GM18858 (cell line): Measurements from ENCODE around the gene NFIC.
"Not testable (repeated sequence)": the region's sequence is repeated elsewhere in the genome, so short reads cannot be mapped to it uniquely, and the experiment has no call there.

Source experiments
- ATAC-seq: cut with Tn5 transposase; IDR thresholded peaks from one replicate; pipeline ENCODE4 v1.9.1; 2021; ENCODE audit not compliant: unreplicated experiment

The NFIC gene

DNA sequence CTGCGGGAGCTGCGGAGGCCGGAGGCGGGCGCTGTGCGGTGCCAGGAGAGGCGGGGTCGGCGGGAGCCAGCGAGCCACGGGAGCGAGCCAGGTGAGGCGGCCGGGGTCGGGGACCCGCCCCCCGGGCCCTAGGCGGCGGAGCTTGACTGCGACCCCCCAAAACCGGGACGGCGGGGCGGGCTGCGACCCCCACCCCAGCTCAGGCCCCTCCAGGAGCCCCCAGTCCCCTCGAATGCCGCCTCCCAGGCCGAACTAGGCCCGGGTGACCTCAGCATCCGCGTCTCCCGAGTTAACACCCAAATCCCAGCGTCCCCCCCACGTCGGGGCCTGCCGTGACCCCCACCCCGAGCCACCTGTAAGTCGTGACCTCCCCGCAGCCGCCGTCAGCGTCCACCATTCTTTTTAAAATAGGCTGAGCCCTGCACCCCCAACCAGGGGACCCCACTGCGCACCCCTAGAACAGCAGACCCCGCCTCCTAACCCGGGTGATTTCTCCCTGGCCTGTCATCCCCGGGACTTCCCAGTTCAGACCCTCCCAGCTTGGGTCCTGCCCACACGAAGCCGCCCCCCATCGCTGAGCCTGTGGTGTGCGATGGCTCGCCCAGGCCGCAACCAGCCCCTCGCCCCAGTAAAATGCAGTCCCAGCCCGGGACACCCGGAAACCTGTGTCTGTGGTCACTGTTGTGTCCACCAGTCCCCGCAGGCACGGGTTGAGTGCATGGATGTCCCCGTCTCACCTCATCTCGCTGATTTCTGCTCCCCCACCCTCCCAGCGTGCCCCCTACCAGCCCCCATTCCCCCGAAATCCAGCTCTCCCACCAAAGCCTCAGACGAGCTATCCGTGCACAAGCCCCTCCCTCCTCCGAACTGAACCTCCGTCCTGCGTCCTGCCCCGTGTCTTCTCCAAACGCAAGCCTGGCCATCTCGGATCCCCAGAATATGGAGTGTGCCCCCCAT lies 140.3 kb downstream of the NFIC start:
- no peak for ATAC-seq

DNA sequence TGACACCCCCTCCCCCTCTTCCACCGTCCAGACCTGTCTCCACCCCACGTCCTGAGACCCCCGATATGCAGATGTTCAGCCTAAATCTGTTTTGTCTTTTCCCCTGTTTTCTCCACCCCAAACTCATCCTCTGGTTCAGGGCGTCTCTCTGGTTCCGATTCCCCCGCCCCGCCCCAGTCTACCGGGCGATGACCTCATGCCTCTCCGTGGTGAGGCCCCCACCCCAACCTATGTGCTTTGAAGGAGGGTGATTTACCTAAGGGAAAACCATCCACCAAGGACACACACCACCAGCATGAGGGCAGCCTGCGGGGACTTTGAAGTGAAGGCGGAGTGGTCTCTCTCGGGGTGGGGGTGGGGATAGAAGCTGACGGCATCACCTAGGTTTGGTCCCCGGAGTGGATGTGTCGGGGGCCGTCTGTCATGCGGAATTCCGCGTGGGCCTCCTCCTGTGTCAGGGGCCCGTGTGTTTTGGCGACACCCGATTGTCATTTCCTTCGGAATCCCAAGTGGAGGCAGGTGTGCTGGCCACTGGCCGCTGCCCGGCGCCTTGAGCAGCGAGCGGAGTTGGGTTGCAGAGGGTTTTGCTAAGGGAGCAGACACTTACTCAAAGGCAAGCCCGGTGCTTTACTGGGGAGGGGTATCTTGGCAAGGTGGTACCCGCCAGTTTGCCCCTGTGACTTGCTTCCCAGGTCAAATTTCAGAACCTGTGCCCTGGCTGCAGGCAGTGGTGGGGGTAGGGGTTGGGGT lies 141.2 kb downstream of the NFIC start:
- ATAC-seq: no peak

DNA sequence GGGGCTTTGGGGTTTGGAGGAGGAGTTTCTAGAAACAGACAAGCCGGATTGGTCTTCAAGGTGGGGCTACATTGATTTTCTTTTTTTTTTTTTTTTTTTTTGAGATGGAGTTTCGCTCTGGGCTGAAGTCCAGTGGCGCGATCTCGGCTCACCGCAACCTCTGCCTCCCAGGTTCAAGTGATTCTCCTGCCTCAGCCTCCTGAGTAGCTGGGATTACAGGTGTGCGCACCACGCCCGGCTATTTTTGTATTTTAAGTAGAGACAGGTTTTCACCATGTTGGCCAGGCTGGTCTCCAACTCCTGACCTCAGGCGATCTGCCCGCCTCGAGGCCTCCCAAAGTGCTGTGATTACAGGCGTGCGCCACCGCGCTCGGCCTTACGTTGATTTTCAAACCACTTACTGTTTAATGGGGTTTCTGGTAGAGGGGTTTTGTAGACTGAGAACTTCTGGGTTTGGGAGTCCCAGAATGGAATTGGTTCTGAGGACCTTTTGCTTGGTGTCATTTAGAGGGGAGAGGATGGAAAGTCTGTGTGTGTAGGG lies 141.8 kb downstream of the NFIC start:
- ATAC-seq: not testable (repeated sequence)

DNA sequence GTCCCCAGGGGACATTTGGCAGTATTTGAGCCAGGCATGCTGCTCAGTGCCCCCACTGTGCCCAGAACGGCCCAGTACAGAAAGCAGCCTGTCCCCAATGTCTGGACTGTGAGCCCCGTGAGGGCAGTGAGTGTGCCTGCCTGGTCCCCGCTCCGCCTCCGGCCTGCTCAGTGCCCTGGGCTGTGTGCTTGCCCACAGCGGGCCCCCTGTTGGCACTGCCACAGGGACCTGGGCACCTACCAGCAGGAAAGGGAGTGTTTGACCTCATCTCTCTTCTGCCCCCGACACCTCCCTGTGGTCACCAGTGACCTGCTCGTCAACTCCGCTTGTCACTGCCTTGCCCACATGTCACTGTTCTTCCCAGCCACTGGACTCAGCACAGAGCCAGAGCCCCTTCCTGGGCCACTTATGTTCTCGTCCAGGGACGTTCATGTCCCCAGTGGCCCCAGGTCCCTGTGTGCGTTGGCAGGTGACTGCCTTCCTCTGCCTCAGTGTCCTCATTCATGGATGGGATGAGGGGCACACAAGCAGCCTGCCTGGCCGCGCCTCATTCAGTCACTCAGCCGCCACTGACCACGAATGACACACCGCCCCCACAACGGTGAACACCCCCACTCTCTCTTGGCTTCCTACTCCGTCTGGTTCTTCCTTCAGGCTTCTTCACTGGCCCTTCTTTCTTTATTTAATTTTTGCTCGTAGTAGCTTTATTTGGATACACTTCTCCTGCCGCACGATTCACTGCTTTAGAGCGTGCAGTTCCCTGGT lies 142.6 kb downstream of the NFIC start:
- no peak for ATAC-seq

DNA sequence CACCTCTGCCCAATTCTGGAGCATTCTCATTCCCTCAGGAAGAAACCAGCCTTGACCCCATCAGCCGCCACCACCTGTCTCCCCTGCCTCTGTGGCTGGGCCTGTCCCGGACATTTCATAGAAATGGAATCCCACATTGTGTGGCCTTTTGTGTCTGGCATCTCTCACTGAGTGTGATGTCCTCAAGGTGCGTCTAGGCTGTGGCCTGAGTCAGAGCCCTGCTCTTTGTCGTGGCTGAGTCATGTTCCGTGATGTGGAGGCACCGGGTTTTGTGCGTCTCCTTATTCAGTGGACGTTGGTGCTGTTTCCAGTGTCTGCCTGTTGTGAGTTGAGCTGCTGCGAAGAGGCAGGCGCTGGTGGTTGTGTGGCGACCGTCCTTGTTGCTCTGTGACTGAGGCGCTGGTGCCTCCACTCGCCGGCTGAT lies 143.2 kb downstream of the NFIC start:
- no peak for ATAC-seq

DNA sequence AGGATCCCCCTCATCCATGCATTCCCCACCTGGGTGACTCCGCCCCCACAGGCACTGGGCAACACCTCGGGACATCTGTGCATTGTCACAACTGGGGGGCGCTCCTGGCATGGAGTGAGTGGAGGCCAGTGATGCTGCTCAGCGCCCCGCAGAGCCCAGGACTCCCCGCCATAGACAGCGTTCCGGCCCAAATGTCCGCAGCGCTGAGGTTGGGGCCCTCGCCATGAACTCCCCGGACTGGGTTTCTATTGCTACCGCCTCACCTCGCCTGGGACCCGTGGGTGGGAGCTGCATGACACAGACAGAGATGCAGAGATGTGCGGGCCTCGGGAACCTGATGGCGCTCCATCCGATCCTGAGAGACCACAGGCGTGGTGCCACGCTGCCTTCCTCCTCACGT lies 144.3 kb downstream of the NFIC start:
- no peak for ATAC-seq

DNA sequence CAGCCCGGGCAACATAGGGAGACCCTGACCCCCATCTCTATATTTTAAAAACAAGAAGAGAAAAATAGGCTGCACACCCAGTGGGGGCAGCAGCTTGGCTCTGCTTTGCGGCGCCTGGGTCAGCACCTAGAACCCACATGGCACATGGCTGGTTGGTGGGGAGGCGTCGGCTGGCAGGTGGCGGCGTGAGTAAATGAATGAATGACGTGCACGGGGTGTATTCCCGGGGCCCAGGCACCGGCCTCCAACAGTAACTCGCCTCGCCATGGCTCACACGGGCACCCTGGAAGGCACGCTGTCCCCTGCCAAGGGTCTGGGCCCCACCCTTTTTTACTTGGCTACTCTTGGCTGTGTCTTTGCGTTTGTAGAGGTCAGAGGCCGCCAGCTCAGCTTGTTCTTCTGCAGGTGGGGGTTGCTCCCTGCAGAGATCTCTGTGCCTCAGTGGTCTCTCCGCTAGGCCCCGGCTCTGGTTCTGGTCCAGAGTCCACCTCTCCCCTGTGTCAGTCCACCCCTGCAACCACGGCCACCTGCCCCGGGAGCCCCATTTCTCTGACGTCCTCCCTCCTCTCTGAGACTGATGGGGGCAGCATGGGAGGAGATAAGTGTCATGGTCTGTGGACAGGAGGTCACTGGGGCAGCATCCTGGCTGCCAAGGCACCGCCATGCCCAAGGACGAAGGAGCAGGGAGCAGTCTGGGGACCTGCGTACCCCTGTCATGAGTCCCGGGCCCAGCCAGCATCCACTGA lies 145.3 kb downstream of the NFIC start:
- no peak for ATAC-seq

DNA sequence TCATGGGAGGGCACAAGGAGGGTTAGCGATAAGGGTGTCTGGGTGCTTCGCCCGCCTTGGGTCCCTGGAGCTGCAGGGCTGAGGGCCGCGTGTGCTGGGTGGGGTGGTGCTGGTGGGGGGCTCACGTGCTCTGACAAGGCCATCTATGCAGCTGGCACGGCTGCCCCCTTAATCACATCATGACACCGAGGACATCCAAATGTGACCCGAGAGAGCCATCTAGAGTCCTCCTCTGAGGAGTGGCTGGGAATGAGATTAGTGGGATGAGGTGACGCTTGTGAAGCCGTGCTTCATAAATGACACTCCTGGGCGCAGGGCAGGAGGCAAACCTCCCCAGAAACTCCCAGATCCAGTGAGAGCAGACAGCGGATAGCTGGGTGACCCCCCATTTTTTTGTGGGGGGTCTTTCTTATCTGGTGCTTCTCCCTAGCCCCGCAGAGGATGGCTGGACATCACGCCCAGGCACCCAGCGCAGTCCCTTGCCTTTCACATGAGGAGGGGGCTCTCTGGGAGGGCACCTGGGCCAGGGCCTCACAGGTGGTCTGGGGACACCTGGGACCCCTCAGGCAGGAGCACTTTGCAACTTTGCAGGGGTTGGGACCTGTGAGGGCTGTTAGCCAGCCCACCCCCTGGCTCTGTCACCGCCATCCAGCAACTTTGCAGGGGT lies 146.3 kb downstream of the NFIC start:
- ATAC-seq: no peak

DNA sequence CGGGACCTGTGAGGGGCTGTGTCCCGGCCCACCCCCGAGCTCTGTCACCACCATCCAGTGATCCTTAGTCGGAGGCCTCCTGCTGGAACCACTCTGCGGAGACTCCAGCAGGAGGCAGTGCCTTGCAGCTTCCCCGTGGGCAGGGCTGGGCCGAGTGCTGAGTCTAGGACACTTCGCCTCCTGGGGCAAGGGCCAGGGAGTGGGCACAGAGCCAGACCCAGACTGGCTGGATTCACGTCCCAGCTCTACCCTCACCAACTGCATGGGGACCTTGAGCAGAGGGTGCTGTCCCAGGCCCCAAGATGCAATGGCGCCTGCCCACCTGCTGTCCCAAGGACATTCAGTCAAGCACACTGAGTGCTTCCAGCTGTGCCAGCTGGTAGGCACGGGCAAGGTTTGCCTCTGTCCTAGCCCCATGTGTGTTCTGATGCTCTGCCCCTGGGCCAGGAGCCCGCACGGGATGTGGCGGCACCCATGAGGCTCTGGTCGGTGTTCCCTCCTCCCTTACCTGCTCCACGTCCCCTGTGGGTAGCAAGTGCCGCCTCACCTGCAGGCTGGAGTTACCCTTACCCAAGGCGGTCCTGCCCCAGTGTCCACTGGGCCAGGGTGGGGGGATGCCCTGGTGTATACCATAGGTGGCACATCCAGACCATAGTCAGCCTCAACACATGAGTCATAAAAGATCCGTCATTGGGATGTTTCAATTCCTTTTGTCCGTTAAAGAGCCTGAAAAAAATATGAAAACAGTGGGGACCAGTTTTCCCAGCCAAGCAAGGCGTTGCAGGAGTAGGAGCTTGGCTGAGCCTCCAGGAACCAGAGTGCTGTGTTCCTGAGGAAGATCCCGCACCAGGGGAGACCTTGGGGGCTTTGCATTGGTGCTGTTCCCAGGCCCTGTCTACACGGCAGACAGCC lies 147.1 kb downstream of the NFIC start:
- ATAC-seq: no peak

DNA sequence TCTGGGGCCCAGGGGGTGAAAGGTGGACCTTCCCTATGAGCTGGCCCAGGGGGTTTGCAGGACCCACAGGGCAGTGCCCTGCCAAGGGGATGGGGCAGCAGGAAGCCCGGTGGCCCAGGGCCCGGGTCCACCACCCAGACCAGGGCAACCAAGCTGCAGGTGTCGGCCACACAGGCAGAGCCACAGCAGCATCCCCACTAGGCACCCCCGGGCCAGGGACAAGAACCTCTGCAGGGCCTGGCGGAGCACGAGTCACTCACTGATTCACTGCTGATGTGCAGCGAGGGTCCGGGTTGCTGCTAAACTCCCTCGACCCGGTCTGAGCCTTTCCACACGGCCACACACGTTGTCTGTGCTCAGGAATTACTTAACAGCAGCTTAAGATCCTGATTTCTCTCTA lies 148.5 kb downstream of the NFIC start:
- no peak for ATAC-seq

DNA sequence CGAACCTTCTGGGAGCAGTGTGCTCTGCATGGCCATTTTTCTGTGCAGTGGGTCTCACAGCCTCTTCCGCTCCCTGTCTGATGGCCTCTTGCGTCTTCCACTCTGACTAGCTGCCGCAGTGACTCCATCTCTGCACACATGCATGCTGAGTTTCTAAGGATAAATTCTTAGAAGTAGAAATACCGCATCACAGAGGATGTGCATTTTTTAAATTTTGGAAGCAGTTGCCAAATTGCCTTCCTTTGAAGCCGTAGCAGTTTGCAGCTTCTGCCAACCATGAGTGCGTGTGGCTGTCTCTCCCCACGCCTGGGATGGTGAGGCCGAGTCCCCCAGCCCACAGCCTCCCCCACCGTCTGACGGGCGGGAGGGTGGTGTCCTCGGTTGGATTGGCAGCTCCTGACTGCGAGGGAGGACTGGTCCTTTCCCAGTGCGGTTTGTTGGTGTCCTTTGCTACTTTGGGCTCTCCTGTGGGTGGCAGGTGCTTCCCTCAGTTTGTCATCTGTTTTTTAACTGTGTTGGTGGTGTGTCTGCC lies 149.6 kb downstream of the NFIC start:
- no peak for ATAC-seq

DNA sequence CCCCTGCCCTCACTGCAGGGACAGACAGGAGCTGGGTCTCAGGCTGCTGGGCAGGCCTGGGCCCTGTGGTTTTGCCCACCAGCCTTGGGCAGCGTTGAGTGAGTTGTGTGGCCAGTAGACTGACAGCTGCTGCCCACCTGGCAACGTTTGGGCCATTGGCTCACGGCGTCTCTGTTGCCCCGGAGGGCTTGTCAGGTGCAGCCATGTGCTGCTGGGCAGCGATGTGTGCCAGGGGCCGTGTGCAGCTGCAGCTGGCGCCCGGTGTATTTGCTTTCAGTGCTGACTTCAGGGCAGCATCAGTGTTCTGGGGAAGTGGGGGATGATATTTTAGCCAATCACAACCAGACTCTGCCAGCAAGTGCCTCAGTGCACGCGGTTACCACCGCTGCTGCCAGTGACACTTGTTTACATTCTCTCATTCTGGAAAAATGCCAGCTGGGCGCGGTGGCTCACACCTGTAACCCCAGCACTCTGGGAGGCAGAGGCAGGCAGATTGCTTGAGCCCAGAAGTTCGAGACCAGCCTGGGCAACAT lies 150.4 kb downstream of the NFIC start:
- no peak for ATAC-seq

DNA sequence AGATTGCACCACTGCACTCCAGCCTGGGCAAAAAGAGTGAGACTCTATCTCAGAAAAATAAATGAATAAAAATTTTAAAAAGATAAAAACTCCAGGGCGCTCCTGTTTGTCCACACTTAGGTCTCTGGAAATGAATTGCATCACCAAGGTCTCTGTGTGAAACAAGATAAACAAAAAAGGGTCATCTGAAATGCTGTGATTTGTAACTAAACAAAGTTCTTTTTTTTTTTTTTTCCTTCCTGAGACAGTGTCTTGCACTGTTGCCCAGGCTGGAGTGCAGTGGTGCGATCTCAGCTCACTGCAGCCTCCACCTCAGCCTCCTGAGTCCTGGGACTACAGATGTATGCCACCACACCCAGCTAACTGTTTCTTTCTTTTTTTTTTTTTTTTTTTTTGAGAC lies 151.3 kb downstream of the NFIC start:
- no peak for ATAC-seq

DNA sequence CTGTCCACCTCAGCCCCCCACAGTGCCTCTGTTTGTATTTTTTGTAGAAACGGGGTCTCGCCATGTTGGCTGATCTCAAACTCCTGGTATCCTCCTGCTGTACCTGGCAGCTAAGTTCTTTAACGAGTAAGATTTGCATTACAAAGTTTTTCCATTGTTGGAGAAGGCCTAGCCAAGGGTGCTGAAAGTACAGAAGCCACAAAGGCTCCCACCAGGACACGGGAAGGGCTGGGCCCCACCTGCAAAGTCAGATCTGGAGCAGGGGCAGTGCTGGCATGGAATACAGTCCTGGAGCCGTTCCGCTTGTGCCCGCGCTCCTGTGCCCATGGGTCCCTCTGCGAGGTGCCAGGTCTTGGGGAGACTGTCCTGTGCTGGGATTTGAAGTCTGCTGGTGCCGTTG lies 151.9 kb downstream of the NFIC start:
- no peak for ATAC-seq

DNA sequence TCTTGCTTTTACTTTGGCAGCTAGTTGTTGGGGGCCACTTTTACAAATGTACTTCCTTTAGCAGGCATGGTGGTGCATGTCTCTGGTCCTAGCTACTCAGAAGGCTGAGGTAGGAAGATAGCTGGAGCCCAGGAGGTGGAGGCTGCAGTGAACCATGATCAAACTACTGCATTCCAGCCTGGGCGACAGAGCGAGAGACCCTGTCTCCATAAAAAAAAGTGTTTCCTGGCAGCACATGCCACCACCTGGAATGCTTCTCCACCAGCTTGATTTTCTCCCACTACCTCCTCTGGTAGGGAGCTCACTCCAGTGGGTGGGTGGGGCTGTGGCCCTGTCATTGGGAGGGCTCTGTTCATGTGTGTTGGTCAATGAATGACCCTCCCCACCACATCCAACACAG lies 152.3 kb downstream of the NFIC start:
- no peak for ATAC-seq
